Measurements from ENCODE around the gene STAB2.

Gene STAB2

GRCh38 chr12:103780992-103781391 lies 193.9 kb downstream of the STAB2 start:
- DNase-seq (ENCODE audit: low read depth in 2 of 2), result no peak

DNA sequence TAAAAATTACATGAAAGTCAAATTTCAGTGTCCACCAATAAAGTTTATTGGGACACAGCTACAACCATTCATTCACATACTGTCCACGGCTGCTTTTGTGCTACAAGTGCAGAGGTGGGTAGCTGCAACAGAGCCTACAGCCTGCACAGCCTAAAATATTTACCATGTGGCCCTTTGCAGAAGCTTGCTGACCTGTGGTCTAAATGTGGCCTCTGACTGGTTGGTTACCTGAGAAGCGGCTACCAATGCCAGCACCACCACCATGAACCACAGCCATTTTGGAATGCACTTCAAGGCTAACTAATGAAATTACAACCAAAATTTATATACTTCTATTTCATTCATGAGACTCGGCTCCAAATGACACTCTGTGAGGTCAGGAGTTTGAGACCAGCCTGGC lies 195.3 kb downstream of the STAB2 start:
- DNase-seq (ENCODE audit: low read depth in 2 of 2), result no peak

DNA sequence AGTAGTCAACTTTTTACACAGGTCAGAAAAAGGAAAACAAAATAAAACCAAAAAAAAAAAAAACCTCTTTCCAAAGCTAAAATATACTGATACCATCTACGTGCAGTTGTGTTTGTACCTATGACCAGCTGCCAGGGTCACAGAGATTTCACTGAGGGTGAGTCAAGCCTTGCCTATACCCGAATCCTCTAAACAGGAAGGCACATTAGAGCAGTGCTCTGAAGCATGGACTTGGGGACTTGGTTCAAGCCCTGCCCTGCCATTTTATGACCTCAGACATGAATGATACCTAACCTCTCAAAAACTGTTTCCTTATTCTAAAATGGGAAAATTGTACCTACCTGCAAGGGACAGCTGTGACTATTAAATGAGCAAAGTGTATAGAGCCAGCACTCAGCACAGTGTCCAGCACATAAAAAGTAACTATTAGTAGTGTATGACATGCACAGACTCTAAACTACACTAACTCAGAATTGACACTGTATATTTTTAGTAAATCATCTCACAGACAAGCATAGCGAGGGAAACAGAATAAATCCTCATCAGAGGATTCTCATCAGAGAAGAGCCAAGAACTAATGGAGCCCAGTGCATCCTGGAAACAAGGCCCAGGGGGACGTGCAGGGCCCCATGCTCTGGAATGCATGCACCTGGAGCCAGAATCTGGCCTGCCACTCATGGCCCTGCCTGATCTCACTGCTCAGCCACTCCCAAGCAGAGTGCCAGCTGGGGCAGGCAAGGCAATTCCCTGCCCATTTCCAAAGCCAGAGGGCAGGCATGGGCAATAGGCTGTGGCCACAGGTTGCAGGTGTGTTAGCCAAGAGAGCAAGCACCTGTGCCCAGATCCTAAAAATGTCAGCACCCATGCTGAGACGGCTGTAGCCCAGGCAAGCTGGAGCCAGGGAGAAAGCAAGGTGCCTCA lies 196.9 kb downstream of the STAB2 start:
- no peak for DNase-seq (ENCODE audit: low read depth in 2 of 2)

DNA sequence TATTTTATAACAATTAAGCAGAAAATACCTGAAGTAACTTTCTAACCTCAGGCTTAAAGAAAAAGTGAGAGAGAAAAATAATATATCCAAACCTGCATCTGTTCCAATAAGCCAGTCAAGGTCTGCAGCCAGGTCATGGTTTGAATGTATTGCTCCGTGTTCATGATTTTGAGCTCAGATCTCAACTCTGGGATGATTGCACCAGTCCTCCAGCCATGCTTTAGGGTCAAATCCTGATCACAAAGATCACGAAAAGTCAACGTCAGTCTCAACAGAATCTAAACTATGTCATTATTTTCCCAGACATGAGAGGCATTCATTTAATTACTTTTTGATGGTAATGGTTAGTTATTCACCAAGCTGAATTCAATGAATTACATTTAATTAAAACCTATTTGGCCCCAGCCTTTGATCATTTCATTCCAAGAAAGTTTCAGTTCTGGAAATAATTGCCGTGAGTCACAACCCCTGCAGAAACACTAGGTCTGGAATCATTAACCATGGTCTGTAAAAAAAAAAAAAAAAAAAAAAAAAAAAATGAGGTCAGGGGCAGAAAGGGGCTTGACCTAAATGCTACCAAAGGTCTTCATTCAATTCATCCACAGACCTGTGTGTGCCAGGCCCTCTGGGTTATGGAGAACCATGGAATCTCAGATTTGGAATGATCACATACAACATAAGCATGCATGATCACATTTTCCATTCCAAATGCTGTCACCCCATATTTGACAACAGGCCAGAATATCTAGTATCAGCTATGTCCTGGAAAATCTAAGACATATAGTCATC lies 198.4 kb downstream of the STAB2 start:
- no peak for DNase-seq (ENCODE audit: low read depth in 2 of 2)

- DNase-seq (ENCODE audit: low read depth in 2 of 2), result no peak
Measured at GRCh38 chr12:103786201-103786600, 199.1 kb downstream of the STAB2 start.

- no peak for DNase-seq (ENCODE audit: low read depth in 2 of 2)
Measured at GRCh38 chr12:103791350-103791920, 204.4 kb downstream of the STAB2 start.

- no peak for DNase-seq (ENCODE audit: low read depth in 2 of 2)
Measured at GRCh38 chr12:103793046-103793445, 206.0 kb downstream of the STAB2 start.

GRCh38 chr12:103793512-103794045 lies 206.5 kb downstream of the STAB2 start:
- DNase-seq (ENCODE audit: low read depth in 2 of 2), result no peak

- DNase-seq (ENCODE audit: low read depth in 2 of 2), result no peak
Measured at GRCh38 chr12:103794309-103795213, 207.5 kb downstream of the STAB2 start.

GRCh38 chr12:103798586-103798985 lies 211.5 kb downstream of the STAB2 start:
- no peak for DNase-seq (ENCODE audit: low read depth in 2 of 2)

GRCh38 chr12:103799504-103799856 lies 212.4 kb downstream of the STAB2 start:
- DNase-seq (ENCODE audit: low read depth in 2 of 2), result no peak

- DNase-seq (ENCODE audit: low read depth in 2 of 2), result no peak
Measured at GRCh38 chr12:103799857-103800771, 213.0 kb downstream of the STAB2 start.

- DNase-seq (ENCODE audit: low read depth in 2 of 2), result no peak
Measured at GRCh38 chr12:103801709-103802585, 214.9 kb downstream of the STAB2 start.

DNA sequence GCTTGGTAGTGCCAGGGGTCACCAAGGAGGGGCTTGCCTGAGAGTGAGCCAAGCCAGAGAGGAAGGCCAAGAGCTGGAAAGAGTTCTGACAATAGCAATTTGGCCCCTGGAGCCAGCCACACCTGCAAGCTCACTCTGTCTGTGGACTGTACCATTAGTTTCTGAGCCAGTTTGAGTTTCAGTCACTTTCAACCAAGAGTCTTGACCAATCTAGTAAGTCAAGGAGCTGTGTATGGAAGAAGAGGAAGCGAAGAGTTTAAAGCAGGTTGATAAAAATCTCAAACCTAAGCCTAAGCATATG lies 215.5 kb downstream of the STAB2 start:
- no peak for DNase-seq (ENCODE audit: low read depth in 2 of 2)

DNA sequence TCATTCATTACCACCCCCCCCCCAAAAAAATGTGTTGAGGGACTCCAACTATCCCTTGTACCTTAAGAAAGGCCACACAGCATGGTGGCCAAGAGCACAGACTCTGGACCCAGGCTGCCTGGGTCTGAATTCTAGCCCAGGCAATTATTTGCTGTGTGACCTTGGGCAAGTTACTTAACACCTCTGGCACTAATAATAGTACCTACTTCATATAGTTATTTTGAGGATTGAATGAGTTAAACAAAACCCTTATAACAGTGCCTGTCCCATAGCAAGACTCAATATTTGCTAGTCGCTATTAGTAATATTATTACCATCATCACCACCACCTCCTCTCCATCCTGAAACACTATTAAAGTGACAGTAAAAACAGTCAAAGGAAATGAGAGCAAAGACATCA lies 216.8 kb downstream of the STAB2 start:
- DNase-seq (ENCODE audit: low read depth in 2 of 2), result no peak

GRCh38 chr12:103805655-103806360 lies 218.7 kb downstream of the STAB2 start:
- DNase-seq (ENCODE audit: low read depth in 2 of 2), result no peak

GRCh38 chr12:103806803-103807202 lies 219.7 kb downstream of the STAB2 start:
- DNase-seq (ENCODE audit: low read depth in 2 of 2), result no peak

GRCh38 chr12:103807561-103808238 lies 220.6 kb downstream of the STAB2 start:
- no peak for DNase-seq (ENCODE audit: low read depth in 2 of 2)
